Fibroblast of pulmonary artery (primary cell): Measurements from ENCODE around the gene HEMK1.
A peak's percentile ranks its signal among the peaks of the same experiment; 100 is the strongest.

Source experiments
- DNase-seq: peaks from one replicate; pipeline ENCODE4 v3.0.0-alpha.2; 2010; ENCODE audit warnings: low read depth
- H3K4me3 ChIP-seq: replicated peaks from 2 replicates; pipeline ENCODE4 v1.5.1; 2011; ENCODE audit warnings: low read depth, mild to moderate bottlenecking, control low read depth, low read length, moderate library complexity
- CTCF ChIP-seq: IDR thresholded peaks from 2 replicates; pipeline ENCODE4 v1.5.1; 2011; ENCODE audit warnings: mild to moderate bottlenecking, control low read depth, low read length, inconsistent platforms; ENCODE audit errors: missing control alignments

HEMK1 gene

GRCh38 chr3:50525987-50526386 is 43.3 kb upstream of the HEMK1 start:
- no peak for TF ChIP-seq CTCF
- peak; percentile 52 for DNase-seq

GRCh38 chr3:50530001-50530970 is 39.0 kb upstream of the HEMK1 start:
- no peak for TF ChIP-seq CTCF

More at GRCh38 chr3:50525987-50526386, 43.3 kb upstream of the HEMK1 start:
- H3K4me3 ChIP-seq, result no peak overlapping the region

GRCh38 chr3:50531201-50531600 is 38.1 kb upstream of the HEMK1 start:
- DNase-seq, result no peak
- no peak overlapping the region for H3K4me3 ChIP-seq
- TF ChIP-seq CTCF, result no peak

More at GRCh38 chr3:50530001-50530970, 39.0 kb upstream of the HEMK1 start:
- no peak overlapping the region for H3K4me3 ChIP-seq
- no peak for DNase-seq

- no peak overlapping the region for H3K4me3 ChIP-seq
- DNase-seq, result no peak
- no peak for TF ChIP-seq CTCF
Observed at GRCh38 chr3:50532062-50532705, 37.1 kb upstream of the HEMK1 start.

- no peak overlapping the region for H3K4me3 ChIP-seq
- no peak for DNase-seq
- no peak for TF ChIP-seq CTCF
Observed at GRCh38 chr3:50533316-50533715, 36.0 kb upstream of the HEMK1 start.

- TF ChIP-seq CTCF, result no peak
- no peak for DNase-seq
- H3K4me3 ChIP-seq, result no peak overlapping the region
Observed at GRCh38 chr3:50533807-50534461, 35.4 kb upstream of the HEMK1 start.
